ENCODE measurements around the gene UGT1A8.
"Not testable (repeated sequence)": the region's sequence is repeated elsewhere in the genome, so short reads cannot be mapped to it uniquely, and the experiment has no call there.

Gene UGT1A8

DNA sequence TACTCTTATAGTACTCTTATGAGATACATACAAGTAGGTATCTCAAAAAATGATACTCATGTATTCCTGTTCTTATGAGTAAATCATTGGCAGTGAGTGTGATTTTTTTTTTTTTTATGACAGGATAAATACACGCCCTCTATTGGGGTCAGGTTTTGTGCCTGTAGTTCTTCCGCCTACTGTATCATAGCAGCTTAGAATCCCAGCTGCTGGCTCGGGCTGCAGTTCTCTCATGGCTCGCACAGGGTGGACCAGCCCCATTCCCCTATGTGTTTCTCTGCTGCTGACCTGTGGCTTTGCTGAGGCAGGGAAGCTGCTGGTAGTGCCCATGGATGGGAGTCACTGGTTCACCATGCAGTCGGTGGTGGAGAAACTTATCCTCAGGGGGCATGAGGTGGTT lies at the start of gene UGT1A8:
UGT1A8 (plus strand) TSS at position 158 of the 400 bp plus-strand sequence; CDS start at position 233, 75 bp downstream.
- TF ChIP-seq, protein P1, sequence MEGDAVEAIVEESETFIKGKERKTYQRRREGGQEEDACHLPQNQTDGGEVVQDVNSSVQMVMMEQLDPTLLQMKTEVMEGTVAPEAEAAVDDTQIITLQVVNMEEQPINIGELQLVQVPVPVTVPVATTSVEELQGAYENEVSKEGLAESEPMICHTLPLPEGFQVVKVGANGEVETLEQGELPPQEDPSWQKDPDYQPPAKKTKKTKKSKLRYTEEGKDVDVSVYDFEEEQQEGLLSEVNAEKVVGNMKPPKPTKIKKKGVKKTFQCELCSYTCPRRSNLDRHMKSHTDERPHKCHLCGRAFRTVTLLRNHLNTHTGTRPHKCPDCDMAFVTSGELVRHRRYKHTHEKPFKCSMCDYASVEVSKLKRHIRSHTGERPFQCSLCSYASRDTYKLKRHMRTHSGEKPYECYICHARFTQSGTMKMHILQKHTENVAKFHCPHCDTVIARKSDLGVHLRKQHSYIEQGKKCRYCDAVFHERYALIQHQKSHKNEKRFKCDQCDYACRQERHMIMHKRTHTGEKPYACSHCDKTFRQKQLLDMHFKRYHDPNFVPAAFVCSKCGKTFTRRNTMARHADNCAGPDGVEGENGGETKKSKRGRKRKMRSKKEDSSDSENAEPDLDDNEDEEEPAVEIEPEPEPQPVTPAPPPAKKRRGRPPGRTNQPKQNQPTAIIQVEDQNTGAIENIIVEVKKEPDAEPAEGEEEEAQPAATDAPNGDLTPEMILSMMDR (IDR thresholded peaks at IDR 0.05), result not testable (repeated sequence)

DNA sequence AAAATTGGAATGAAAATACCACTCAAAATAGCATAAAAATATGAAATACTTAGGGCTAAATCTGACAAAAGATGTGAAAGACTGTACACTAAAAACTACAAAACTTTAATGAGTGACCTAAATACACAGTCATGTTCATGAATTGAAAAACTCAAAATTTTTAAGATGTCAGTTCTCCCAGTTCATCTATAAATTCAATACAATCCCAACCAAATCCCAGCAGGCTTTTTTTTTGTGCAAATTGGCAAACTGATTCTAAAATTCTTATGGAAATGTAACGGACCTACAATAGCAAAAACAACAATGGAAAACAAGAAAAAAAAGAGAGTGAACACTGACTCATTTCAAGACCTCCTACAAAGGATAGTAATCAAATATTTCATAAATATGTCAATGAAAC lies 46.4 kb upstream of the UGT1A8 start:
- TF ChIP-seq, protein P1 (IDR thresholded peaks at IDR 0.05), result no peak

DNA sequence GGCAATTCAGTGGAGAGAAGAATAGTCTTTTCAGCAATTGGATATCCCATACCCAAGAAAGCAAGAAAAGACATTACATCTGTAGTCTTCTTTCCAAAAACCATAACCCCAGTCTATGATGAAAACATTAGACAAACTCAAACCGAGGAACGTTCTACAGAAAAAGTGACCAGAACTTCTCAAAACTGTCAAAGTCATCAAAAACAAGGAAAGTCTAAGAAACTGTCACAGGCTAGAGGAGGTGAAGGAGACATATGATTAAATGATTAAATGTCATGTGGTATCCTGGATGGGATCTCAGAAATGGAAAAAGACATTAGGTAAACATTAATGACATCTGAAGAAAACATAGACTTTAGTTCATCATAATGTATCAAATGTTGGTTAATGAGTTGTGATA lies 46.0 kb upstream of the UGT1A8 start:
- TF ChIP-seq, protein P1 (IDR thresholded peaks at IDR 0.05), result no peak

DNA sequence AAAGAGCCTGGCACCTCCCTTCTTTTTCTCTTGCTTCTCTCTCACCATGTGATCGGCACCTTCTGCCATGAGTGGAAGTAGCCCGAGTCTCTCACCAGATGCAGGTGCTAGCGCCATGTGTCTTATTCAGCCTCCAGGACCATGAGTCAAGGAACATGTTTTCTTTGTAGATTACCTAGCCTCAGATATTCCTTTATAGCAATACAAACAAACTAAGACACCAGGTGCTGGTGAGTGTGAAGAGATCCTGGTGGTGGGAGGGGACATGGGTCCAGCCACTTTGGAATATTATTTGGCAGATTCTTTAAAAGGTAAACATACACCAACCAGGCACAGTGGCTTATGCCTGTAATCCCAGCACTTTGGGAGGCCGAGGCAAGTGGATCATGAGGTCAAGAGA lies 45.0 kb upstream of the UGT1A8 start:
- TF ChIP-seq, protein P1 (IDR thresholded peaks at IDR 0.05), result no peak

DNA sequence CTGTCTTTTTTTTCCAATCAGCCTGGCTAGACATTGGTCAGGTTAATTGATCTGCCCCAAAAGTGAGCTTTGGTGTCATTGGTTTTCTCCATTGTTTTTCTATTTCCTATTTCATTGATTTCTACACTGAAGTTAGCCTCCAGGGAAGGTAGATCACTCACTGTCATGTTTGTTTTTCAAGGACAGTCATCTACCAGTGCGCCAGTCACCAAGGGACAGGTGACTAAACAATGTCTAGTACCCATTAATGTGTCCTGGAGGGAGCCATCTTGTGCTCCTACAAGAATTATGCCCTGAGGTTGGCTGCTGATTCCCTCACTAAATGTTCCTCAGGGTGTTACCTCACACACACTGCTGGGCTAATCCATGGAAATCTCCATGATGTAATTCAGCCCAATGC lies 33.2 kb upstream of the UGT1A8 start:
- TF ChIP-seq, protein P1 (IDR thresholded peaks at IDR 0.05), result no peak

DNA sequence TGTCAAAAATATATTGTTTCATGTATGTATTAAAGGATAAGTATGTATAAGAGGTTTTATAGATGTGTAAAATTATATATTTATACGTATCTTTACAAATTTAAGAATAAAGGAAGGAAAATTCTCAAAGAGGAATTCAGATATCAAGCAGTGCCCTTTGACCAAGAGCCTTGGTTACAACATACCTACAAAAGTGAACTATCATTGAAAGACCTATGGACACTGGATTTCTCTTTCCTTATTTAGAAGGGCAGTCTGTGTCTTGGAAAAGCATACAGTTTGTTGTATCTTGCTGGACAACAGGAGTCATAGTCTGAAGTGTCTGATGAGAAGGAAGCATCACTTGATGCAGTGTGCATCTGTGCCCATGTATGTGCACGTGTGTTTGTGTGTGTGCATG lies 29.0 kb upstream of the UGT1A8 start:
- TF ChIP-seq, protein P1 (IDR thresholded peaks at IDR 0.05), result no peak

DNA sequence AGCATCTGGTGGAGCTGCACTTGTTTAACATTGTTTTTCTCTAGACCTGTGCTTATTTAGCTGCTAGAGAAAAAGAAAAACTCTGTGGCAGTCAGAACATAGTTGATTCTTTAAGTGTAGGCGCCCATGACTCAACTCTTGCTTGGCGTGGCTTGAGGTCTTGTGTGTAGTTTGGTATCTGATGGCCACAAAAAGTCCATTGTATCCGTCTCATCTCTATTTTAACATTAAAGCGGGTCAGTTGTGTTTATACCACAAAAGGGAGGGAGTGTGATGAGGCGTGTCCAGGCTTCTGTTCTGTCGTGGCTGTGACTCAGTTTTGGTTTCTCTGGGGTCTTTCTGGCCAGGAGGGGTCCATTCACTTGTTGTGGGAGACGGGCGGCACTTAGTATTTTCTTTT lies 24.2 kb upstream of the UGT1A8 start:
- TF ChIP-seq, protein P1 (IDR thresholded peaks at IDR 0.05), result no peak

DNA sequence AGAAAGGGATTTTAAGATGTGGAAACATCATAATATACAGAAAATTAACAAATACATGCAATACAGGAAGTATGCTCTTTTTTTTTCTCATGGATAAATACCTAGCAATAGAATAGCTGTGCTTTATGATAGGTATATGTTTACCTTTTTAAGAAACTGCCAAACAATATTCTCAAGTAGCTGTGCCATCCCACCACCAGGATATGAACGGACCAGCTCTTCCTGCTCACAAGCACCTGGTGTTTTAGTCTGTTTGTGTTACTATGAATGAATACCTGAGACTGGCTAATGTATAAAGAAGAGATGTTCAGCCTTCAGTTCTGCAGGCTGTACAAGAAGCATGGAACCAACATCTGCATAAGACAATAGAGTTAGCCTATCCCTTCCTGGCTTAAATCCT lies 19.9 kb upstream of the UGT1A8 start:
- TF ChIP-seq, protein P1 (IDR thresholded peaks at IDR 0.05), result no peak
